IPS DF 19.7 (cell line): Measurements from ENCODE around the gene ACAD9.
"Not testable (repeated sequence)": the region's sequence is repeated elsewhere in the genome, so short reads cannot be mapped to it uniquely, and the experiment has no call there.

Experiments
- DNase-seq: peaks from one replicate; pipeline ENCODE4 v3.0.0-alpha.2; 2013; ENCODE audit warnings: low read depth, low spot score

The ACAD9 gene

GRCh38 chr3:128895843-128896697 lies 16.6 kb downstream of the ACAD9 start:
- no peak for DNase-seq

- DNase-seq, result no peak
Observed at GRCh38 chr3:128902426-128902825, 23.0 kb downstream of the ACAD9 start.

- no peak for DNase-seq
Observed at GRCh38 chr3:128903501-128903900, 24.1 kb downstream of the ACAD9 start.

- DNase-seq, result no peak
Observed at GRCh38 chr3:128906031-128906803, 26.8 kb downstream of the ACAD9 start.

GRCh38 chr3:128906804-128907525 lies 27.5 kb downstream of the ACAD9 start:
- no peak for DNase-seq

- DNase-seq, result no peak
Observed at GRCh38 chr3:128907706-128908445, 28.5 kb downstream of the ACAD9 start.

- no peak for DNase-seq
Observed at GRCh38 chr3:128908951-128909350, 29.5 kb downstream of the ACAD9 start.

- DNase-seq, result no peak
Observed at GRCh38 chr3:128910006-128910405, 30.6 kb downstream of the ACAD9 start.

GRCh38 chr3:128911911-128912310 lies 32.5 kb downstream of the ACAD9 start:
- no peak for DNase-seq

GRCh38 chr3:128914966-128915645 lies 35.7 kb downstream of the ACAD9 start:
- no peak for DNase-seq

GRCh38 chr3:128917291-128917690 lies 37.9 kb downstream of the ACAD9 start:
- DNase-seq, result no peak

- no peak for DNase-seq
Observed at GRCh38 chr3:128919988-128920387, 40.6 kb downstream of the ACAD9 start.

- DNase-seq, result no peak
Observed at GRCh38 chr3:128922804-128923459, 43.5 kb downstream of the ACAD9 start.

GRCh38 chr3:128923576-128923975 lies 44.2 kb downstream of the ACAD9 start:
- no peak for DNase-seq

GRCh38 chr3:128923986-128924385 lies 44.6 kb downstream of the ACAD9 start:
- DNase-seq, result not testable (repeated sequence)

- no peak for DNase-seq
Observed at GRCh38 chr3:128929364-128929763, 49.9 kb downstream of the ACAD9 start.

GRCh38 chr3:128931046-128931445 lies 51.6 kb downstream of the ACAD9 start:
- DNase-seq, result no peak

GRCh38 chr3:128932516-128933212 lies 53.2 kb downstream of the ACAD9 start:
- DNase-seq, result no peak

GRCh38 chr3:128933213-128933921 lies 53.9 kb downstream of the ACAD9 start:
- no peak for DNase-seq
